GM12878 (cell line): ENCODE data around the gene MACROD2. TPM values are rescaled to one million over a fixed set of nuclear protein-coding genes. Genes with fewer than 3 reads are reported as not detected.

Experiments used
- ATAC-seq: fragments of 200-7000 bp; cut with Tn5 transposase; 3 replicates; pipeline ENCODE4 v1.9.1; 2020; ENCODE audit warnings: mild to moderate bottlenecking, moderate library complexity
- BruUV-seq: library from RNA; stranded (reverse); fragments of 400-500 nt; replicated peaks from 2 replicates; lab custom pipeline; 2021; lab: Mats Ljungman, UMichigan
- CTCF ChIA-PET: fragments of 300-600 bp; sonication (Branson Sonifier 250); formaldehyde crosslinking; extraction: SDS; loops from one replicate; lab custom pipeline; 2021; ENCODE audit warnings: inconsistent platforms; lab: Yijun Ruan, JAX
- POLR2A ChIA-PET: fragments of 350-600 bp; formaldehyde crosslinking; extraction: SDS; loops from one replicate; lab custom pipeline; 2021; ENCODE audit warnings: inconsistent platforms; lab: Charles Lee
- RAD21 ChIA-PET: fragments of 300-600 bp; sonication (Branson Sonifier 250); formaldehyde crosslinking; loops from one replicate; lab custom pipeline; 2023; ENCODE audit warnings: antibody characterized with exemption; ENCODE audit not compliant: unreplicated experiment; lab: Charles Lee
- SMC1A ChIA-PET: fragments of 300-600 bp; sonication (Branson Sonifier 250); formaldehyde crosslinking; loops from one replicate; lab custom pipeline; 2023; ENCODE audit not compliant: unreplicated experiment, uncharacterized antibody; lab: Charles Lee
- DNase-seq: peaks from one replicate; pipeline ENCODE4 v3.0.0-alpha.2; 2011; ENCODE audit warnings: low read depth, low spot score
- FAIRE-seq: peaks from 3 replicates; lab custom pipeline; 2011; peaks lifted over from hg19 to GRCh38; lab: Jason Lieb, UNC
- H2AFZ ChIP-seq: 2 replicates; pipeline ENCODE4 v1.6.0; 2011; ENCODE audit warnings: low read depth, low read length, control low read depth; ENCODE audit not compliant: control insufficient read depth
- H3K27ac ChIP-seq: 2 replicates; pipeline ENCODE4 v1.5.1; 2011; ENCODE audit warnings: control low read depth; ENCODE audit not compliant: control insufficient read depth, insufficient read depth
- H3K27me3 ChIP-seq, 2 experiments: replicated peaks in 1 of 2; 2 replicates each; pipeline versions ENCODE4 v1.6.0 to v1.6.1; 2011; ENCODE audit warnings: low read length in 1 of 2; ENCODE audit not compliant: control insufficient read depth in 2 of 2, insufficient read depth in 2 of 2
- H3K36me3 ChIP-seq, 2 experiments: 2 replicates each; pipeline ENCODE4 v1.5.1; 2011; ENCODE audit warnings: low read length in 1 of 2; ENCODE audit not compliant: control insufficient read depth in 2 of 2, insufficient read depth in 2 of 2
- H3K4me1 ChIP-seq: 2 replicates; pipeline ENCODE4 v1.6.1; 2011; ENCODE audit warnings: mild to moderate bottlenecking, low read length, moderate library complexity, mixed read lengths; ENCODE audit not compliant: control insufficient read depth, insufficient read depth
- H3K4me2 ChIP-seq: 2 replicates; pipeline ENCODE4 v1.6.0; 2011; ENCODE audit warnings: control low read depth; ENCODE audit not compliant: control insufficient read depth, insufficient read depth
- H3K4me3 ChIP-seq: fragments of 200-600 bp; sonication (generic); 2 replicates; pipeline ENCODE4 v1.5.1; 2016
- H3K79me2 ChIP-seq: 2 replicates; pipeline ENCODE4 v1.6.0; 2011; ENCODE audit warnings: low read length; ENCODE audit not compliant: control insufficient read depth, insufficient read depth
- H3K9ac ChIP-seq: 2 replicates; pipeline ENCODE4 v1.8.0; 2011; ENCODE audit warnings: low read length, control low read depth, mixed read lengths; ENCODE audit not compliant: control insufficient read depth, insufficient read depth
- H3K9me3 ChIP-seq: replicated peaks from 3 replicates; pipeline ENCODE4 v1.5.1; 2011; ENCODE audit warnings: mild to moderate bottlenecking, low read length; ENCODE audit not compliant: control insufficient read depth, insufficient read depth
- H4K20me1 ChIP-seq: 2 replicates; pipeline ENCODE4 v1.6.0; 2011; ENCODE audit not compliant: control insufficient read depth, insufficient read depth
- CHD1 ChIP-seq: IDR thresholded peaks from 2 replicates; pipeline ENCODE4 v1.6.1; 2012; ENCODE audit warnings: low read depth, low read length, improper control_type of control experiment
- IRF4 ChIP-seq: IDR thresholded peaks from 2 replicates; pipeline ENCODE4 v1.6.1; 2011; ENCODE audit warnings: low read depth, low read length
- MYC ChIP-seq: IDR thresholded peaks from 2 replicates; pipeline ENCODE4 v1.6.1; 2011; ENCODE audit warnings: mild to moderate bottlenecking, low read length, moderate library complexity, inconsistent platforms; ENCODE audit not compliant: insufficient read depth, insufficient replicate concordance, insufficient read length, severe bottlenecking
- NR2F1 ChIP-seq: fragments of 450-650 bp; conservative IDR thresholded peaks from 2 replicates; pipeline ENCODE4 v1.6.1; 2017; ENCODE audit warnings: mild to moderate bottlenecking
- SIX5 ChIP-seq: IDR thresholded peaks from 2 replicates; pipeline ENCODE4 v1.6.1; 2011; ENCODE audit warnings: mild to moderate bottlenecking, low read depth, low read length, moderate library complexity; ENCODE audit not compliant: severe bottlenecking
- TBL1XR1 ChIP-seq: IDR thresholded peaks from 2 replicates; pipeline ENCODE4 v1.6.1; 2012; ENCODE audit warnings: low read depth, low read length, improper control_type of control experiment
- TCF12 ChIP-seq: IDR thresholded peaks from 2 replicates; pipeline ENCODE4 v1.6.1; 2011; ENCODE audit warnings: low read depth, mild to moderate bottlenecking, low read length
- WGBS: methylation state at CpG from one replicate; pipeline ENCODE4 v1.1.6; 2016; ENCODE audit warnings: low lambda C conversion rate; ENCODE audit not compliant: insufficient replicate concordance, insufficient coverage; ENCODE audit errors: missing lambda C conversion rate; 5-methylcytosine and 5-hydroxymethylcytosine counted together
- in situ Hi-C: fragments of 300-500 bp; cut with MboI; formaldehyde crosslinking; loops from 9 replicates; pipeline ENCODE4 v1.14.3; 2018; ENCODE audit warnings: mixed read lengths
- intact Hi-C: fragments of 100-400 bp; cut with micrococcal nuclease; formaldehyde crosslinking; loops from one replicate; pipeline ENCODE4 v1.14.2; 2022; ENCODE audit not compliant: unreplicated experiment
- polyA plus RNA-seq, 11 experiments: library from polyadenylated mRNA; depleted of rRNA in 4 of 11; unstranded in 6 of 11; stranded (reverse) in 5 of 11; fragments of >200 nt; fragmentation: Nextera tagmentation in 4 of 11; fragmentation: Illumina TruSeq in 1 of 11; extraction: Ambion mirVana in 4 of 11; extraction: Trizol in 1 of 11; gene quantifications; 1 replicate in 1 of 11; 2 replicates in 10 of 11; pipeline versions ENCODE4 v1.2.1 to v1.2.3, GENCODE V29; 2011 to 2016; ENCODE audit warnings: inconsistent platforms in 2 of 11, missing spikeins in 2 of 11, low read depth in 1 of 11
- total RNA-seq, 4 experiments: library from RNA; depleted of rRNA in 3 of 4; stranded (reverse); fragments of >200 nt in 3 of 4; fragmentation: Illumina TruSeq in 1 of 4; extraction: Trizol in 1 of 4; gene quantifications; 2 replicates each; pipeline versions ENCODE4 v1.2.1 to v1.2.3, GENCODE V29; 2013 to 2021
- TF ChIP-seq, protein P1 (sequence below): fragments of 450-650 bp; conservative IDR thresholded peaks from 2 replicates; pipeline ENCODE4 v1.6.1; 2017; ENCODE audit warnings: mild to moderate bottlenecking, moderate library complexity
- TF ChIP-seq, protein P2 (sequence below): fragments of 450-650 bp; IDR thresholded peaks from 2 replicates; pipeline ENCODE4 v1.6.1; 2017; ENCODE audit warnings: mild to moderate bottlenecking, moderate library complexity

Gene MACROD2
- total and polyA plus RNA-seq, 10 of the 15 experiments (the other 5 are each of a cell fraction or from before 2014, with no cell fraction given) = 1.1 to 21.5 (median 2.2) TPM

DNA sequence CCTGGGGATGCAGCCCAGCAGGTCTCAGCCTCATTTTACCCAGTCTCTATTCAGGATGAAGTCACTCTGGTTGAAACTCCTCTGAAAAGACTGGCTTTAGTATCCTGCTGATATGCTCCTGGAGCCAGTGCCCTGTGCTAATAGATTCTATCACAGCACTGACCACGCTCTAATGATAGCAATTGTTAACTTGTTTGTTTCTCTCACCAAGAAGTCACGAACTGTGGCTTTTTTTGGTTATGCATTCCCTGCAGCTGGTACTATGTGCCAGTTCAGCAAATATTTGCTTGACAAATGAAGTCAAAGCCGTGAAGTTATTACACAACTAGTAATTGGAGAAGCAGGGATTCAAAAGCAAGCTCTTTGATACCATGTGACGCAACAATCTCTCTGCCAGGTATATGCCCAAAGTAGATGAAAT lies 1823.3 kb downstream of the MACROD2 start (continued):
- TF ChIP-seq TBL1XR1 (no peak), TCF12 (no peak), IRF4 (no peak)

DNA sequence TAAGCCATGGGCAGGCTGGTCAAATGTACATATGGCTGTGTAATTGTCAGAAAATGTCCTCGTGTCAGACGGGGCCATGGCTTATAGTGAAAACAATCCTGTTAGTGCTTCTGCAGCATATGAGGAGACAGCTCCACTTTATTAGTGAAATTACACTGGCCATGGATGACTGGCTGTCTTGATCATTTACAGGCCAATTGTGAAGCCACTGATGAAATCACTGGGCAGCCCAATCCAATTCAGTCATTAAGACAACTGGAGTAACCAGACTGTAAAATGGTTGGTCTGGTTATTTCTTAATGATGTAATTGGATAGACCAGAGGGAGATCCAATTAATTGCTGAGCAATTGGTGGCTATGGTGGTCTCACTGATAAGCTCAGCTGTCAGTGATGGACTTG lies 1828.4 kb downstream of the MACROD2 start:
- in situ Hi-C loops = no loop called here
- Histone ChIP-seq H3K4me2 (no peak overlapping the region), H3K27ac (no peak overlapping the region), H2AFZ (no peak overlapping the region), H3K27me3 (no peaks in the 10 kb centered on the region), H3K4me3 (no peak overlapping the region), H3K9me3 (no peaks in the 10 kb centered on the region), H3K79me2 (no peaks in the 10 kb centered on the region), H3K4me1 (no peaks in the 10 kb centered on the region), H4K20me1 (no peaks in the 10 kb centered on the region), H3K9ac (no peak overlapping the region), H3K36me3 (no peaks in the 10 kb centered on the region)
- ChIA-PET RAD21 (interaction anchor here (0.6 kb wide), 1 partner anchor 449 kb away, joined by 3 read pairs; no protein-coding TSS in a partner anchor), CTCF (interaction anchor here (0.7 kb wide), 1 partner anchor 33 kb away, joined by 3 read pairs; no protein-coding TSS in a partner anchor), SMC1A (interaction anchor here (0.6 kb wide), 1 partner anchor 670 kb away, joined by 3 read pairs; no protein-coding TSS in a partner anchor), POLR2A (no interaction called here)
- ATAC-seq (no peak), FAIRE-seq (no peak), DNase-seq (no peak)
- intact Hi-C loops = no loop called here
- BruUV-seq = no TSS peak
- 74% methylated on average over 2 of the region's 2 CpGs for WGBS
- TF ChIP-seq MYC = no peak

DNA sequence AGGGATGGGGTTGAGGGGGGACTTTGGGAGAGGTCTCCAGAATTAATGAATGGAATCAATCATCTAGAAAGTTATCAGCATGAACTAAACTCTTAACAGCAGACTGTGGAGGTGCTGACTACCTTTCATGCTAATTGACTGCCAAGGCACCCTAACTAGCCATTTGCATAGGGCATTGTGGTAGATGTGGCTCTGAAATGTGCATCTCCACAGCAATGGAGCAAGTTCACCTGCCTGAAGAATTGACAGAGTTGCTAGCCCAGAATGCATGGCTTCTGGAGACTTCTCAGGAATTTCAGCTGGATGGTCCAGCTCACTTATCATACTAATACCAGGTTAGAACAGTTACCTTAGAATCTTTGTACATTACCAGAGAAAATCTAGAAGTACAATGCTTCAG lies 1832.3 kb downstream of the MACROD2 start:
- Histone ChIP-seq H2AFZ (no peak overlapping the region), H3K4me2 (no peak overlapping the region), H3K27me3 (no peaks in the 10 kb centered on the region), H3K9me3 (no peaks in the 10 kb centered on the region), H3K9ac (no peak overlapping the region), H3K4me1 (no peaks in the 10 kb centered on the region), H4K20me1 (no peaks in the 10 kb centered on the region), H3K4me3 (no peak overlapping the region), H3K36me3 (no peaks in the 10 kb centered on the region), H3K79me2 (no peaks in the 10 kb centered on the region), H3K27ac (no peak overlapping the region)
- SMC1A ChIA-PET = no interaction called here
- BruUV-seq = no TSS peak
- intact Hi-C loops = no loop called here
- POLR2A ChIA-PET = interaction anchor here (0.6 kb wide), 1 partner anchor 508 kb away, joined by 3 read pairs; no protein-coding TSS in a partner anchor
- in situ Hi-C loops = no loop called here
- ATAC-seq (no peak), DNase-seq (no peak), FAIRE-seq (no peak)
- RAD21 ChIA-PET = no interaction called here
- CTCF ChIA-PET = no interaction called here
- TF ChIP-seq, protein P1, sequence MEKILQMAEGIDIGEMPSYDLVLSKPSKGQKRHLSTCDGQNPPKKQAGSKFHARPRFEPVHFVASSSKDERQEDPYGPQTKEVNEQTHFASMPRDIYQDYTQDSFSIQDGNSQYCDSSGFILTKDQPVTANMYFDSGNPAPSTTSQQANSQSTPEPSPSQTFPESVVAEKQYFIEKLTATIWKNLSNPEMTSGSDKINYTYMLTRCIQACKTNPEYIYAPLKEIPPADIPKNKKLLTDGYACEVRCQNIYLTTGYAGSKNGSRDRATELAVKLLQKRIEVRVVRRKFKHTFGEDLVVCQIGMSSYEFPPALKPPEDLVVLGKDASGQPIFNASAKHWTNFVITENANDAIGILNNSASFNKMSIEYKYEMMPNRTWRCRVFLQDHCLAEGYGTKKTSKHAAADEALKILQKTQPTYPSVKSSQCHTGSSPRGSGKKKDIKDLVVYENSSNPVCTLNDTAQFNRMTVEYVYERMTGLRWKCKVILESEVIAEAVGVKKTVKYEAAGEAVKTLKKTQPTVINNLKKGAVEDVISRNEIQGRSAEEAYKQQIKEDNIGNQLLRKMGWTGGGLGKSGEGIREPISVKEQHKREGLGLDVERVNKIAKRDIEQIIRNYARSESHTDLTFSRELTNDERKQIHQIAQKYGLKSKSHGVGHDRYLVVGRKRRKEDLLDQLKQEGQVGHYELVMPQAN = no peak
- TF ChIP-seq CHD1 (no peak), SIX5 (no peak), NR2F1 (no peak)
- TF ChIP-seq, protein P2, sequence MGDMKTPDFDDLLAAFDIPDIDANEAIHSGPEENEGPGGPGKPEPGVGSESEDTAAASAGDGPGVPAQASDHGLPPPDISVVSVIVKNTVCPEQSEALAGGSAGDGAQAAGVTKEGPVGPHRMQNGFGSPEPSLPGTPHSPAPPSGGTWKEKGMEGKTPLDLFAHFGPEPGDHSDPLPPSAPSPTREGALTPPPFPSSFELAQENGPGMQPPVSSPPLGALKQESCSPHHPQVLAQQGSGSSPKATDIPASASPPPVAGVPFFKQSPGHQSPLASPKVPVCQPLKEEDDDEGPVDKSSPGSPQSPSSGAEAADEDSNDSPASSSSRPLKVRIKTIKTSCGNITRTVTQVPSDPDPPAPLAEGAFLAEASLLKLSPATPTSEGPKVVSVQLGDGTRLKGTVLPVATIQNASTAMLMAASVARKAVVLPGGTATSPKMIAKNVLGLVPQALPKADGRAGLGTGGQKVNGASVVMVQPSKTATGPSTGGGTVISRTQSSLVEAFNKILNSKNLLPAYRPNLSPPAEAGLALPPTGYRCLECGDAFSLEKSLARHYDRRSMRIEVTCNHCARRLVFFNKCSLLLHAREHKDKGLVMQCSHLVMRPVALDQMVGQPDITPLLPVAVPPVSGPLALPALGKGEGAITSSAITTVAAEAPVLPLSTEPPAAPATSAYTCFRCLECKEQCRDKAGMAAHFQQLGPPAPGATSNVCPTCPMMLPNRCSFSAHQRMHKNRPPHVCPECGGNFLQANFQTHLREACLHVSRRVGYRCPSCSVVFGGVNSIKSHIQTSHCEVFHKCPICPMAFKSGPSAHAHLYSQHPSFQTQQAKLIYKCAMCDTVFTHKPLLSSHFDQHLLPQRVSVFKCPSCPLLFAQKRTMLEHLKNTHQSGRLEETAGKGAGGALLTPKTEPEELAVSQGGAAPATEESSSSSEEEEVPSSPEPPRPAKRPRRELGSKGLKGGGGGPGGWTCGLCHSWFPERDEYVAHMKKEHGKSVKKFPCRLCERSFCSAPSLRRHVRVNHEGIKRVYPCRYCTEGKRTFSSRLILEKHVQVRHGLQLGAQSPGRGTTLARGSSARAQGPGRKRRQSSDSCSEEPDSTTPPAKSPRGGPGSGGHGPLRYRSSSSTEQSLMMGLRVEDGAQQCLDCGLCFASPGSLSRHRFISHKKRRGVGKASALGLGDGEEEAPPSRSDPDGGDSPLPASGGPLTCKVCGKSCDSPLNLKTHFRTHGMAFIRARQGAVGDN = no peak
